HL-60 (cell line): Measurements from ENCODE around the gene DTX4.

Experiments used
- DNase-seq, 2 experiments: peaks; one replicate each; pipeline ENCODE4 v3.0.0-alpha.2; 2010 to 2020; ENCODE audit warnings: low read depth in 1 of 2, low spot score in 1 of 2
- H3K27ac ChIP-seq: fragments of 250-450 bp; sonication (Bioruptor Pico); replicated peaks from 2 replicates; pipeline ENCODE4 v1.5.1; 2020; ENCODE audit warnings: mild to moderate bottlenecking, moderate library complexity
- H3K27me3 ChIP-seq: fragments of 250-450 bp; sonication (Bioruptor Pico); 2 replicates; pipeline ENCODE4 v1.5.1; 2021; ENCODE audit warnings: mild to moderate bottlenecking, moderate library complexity; ENCODE audit not compliant: insufficient read depth, poor library complexity, severe bottlenecking
- H3K4me3 ChIP-seq: replicated peaks from 2 replicates; pipeline ENCODE4 v1.5.1; 2011; ENCODE audit warnings: mild to moderate bottlenecking, control low read depth, low read length; ENCODE audit not compliant: insufficient read depth
- CTCF ChIP-seq: IDR thresholded peaks from one replicate; pipeline ENCODE4 v1.5.1; 2011; ENCODE audit warnings: low read length, control low read depth, inconsistent platforms; ENCODE audit not compliant: insufficient read depth
- GABPA ChIP-seq: IDR thresholded peaks from 2 replicates; pipeline ENCODE4 v1.6.1; 2012; ENCODE audit warnings: low read depth
- POLR2AphosphoS5 ChIP-seq: IDR thresholded peaks from 2 replicates; pipeline ENCODE4 v1.6.1; 2012; ENCODE audit warnings: low read depth
- SPI1 ChIP-seq: IDR thresholded peaks from 2 replicates; pipeline ENCODE4 v1.6.1; 2012; ENCODE audit warnings: low read depth, mild to moderate bottlenecking, borderline replicate concordance
- TF ChIP-seq, protein P1 (sequence below): IDR thresholded peaks from 2 replicates; pipeline ENCODE4 v1.6.1; 2012; ENCODE audit warnings: low read depth; ENCODE audit not compliant: insufficient replicate concordance

The DTX4 gene

DNA sequence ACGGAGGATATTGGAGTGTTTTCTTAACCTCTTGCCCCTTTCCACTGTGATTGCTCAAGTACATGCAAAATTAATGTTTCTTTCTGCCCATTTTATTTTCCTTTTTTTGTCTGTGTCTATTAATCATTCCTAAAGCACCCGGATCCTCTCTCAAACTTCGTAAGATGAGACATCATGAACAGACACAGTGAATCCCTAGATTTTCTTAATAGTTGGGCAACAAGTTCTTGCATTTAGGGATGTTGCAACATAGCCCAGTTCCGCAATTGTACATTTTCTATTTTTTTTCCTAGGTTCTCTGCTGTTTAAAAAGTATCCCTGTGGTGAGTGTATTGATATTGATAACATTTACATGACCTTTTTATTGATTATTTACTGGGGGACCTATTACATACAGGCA, 26.4 kb upstream of the DTX4 start:
- H3K27me3 ChIP-seq: no peaks in the 10 kb centered on the region
- H3K4me3 ChIP-seq: peak overlapping the region; percentile 69
- peak; percentile 68 to 83 for DNase-seq
- H3K27ac ChIP-seq: peak overlapping the region; percentile 78
- TF ChIP-seq SPI1 (peak; percentile 98), CTCF (no peak), POLR2AphosphoS5 (peak; percentile 30; the same call in 1 of the 2 replicates)
- TF ChIP-seq, protein P1, sequence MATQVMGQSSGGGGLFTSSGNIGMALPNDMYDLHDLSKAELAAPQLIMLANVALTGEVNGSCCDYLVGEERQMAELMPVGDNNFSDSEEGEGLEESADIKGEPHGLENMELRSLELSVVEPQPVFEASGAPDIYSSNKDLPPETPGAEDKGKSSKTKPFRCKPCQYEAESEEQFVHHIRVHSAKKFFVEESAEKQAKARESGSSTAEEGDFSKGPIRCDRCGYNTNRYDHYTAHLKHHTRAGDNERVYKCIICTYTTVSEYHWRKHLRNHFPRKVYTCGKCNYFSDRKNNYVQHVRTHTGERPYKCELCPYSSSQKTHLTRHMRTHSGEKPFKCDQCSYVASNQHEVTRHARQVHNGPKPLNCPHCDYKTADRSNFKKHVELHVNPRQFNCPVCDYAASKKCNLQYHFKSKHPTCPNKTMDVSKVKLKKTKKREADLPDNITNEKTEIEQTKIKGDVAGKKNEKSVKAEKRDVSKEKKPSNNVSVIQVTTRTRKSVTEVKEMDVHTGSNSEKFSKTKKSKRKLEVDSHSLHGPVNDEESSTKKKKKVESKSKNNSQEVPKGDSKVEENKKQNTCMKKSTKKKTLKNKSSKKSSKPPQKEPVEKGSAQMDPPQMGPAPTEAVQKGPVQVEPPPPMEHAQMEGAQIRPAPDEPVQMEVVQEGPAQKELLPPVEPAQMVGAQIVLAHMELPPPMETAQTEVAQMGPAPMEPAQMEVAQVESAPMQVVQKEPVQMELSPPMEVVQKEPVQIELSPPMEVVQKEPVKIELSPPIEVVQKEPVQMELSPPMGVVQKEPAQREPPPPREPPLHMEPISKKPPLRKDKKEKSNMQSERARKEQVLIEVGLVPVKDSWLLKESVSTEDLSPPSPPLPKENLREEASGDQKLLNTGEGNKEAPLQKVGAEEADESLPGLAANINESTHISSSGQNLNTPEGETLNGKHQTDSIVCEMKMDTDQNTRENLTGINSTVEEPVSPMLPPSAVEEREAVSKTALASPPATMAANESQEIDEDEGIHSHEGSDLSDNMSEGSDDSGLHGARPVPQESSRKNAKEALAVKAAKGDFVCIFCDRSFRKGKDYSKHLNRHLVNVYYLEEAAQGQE: peak; percentile 58

- H3K4me3 ChIP-seq: no peak overlapping the region
- H3K27ac ChIP-seq: no peak overlapping the region
- TF ChIP-seq, protein P1: no peak
- no peak for TF ChIP-seq CTCF
- TF ChIP-seq SPI1: no peak
- no peak for TF ChIP-seq GABPA
- no peak for TF ChIP-seq POLR2AphosphoS5
- no peak for DNase-seq
- H3K27me3 ChIP-seq: no peaks in the 10 kb centered on the region
These were observed 20.2 kb upstream of the DTX4 start for GRCh38 chr11:59151761-59152160.

DNA sequence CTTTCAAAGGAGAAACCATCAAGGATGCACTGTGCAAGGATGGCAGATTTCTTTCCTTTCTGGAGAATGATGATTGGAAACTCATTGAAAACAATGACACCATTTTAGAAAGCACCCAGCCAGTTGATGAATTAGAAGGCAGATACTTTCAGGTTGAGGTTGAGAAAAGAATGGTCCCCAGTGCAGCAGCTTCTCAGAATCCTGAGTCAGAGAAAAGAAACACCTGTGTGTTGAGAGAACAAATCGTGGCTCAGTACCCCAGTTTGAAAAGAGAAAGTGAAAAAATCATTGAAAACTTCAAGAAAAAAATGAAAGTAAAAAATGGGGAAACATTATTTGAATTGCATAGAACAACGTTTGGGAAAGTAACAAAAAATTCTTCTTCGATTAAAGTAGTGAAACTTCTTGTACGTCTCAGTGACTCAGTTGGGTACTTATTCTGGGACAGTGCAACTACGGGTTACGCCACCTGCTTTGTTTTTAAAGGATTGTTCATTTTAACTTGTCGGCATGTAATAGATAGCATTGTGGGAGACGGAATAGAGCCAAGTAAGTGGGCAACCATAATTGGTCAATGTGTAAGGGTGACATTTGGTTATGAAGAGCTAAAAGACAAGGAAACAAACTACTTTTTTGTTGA, 19.5 kb upstream of the DTX4 start:
- no peak overlapping the region for H3K27ac ChIP-seq

More for the DNA sequence above, 19.5 kb upstream of the DTX4 start:
- no peak for DNase-seq
- Histone ChIP-seq H3K27me3 (no peaks in the 10 kb centered on the region), H3K4me3 (no peak overlapping the region)
- TF ChIP-seq SPI1 (no peak), GABPA (no peak), POLR2AphosphoS5 (no peak), CTCF (no peak)
- TF ChIP-seq, protein P1: no peak
